ENCODE data around the gene ITGB2.

GRCh38 chr21:44929799-44930542 is 9.3 kb upstream of the ITGB2 start:
- TF ChIP-seq POLR2A (IDR thresholded peaks at IDR 0.05) (no peak), CTCF (IDR thresholded peaks at IDR 0.05) (no peak)
